Stimulated activated naive CD4-positive, alpha-beta T cell (primary cell): Measurements from ENCODE around the gene TFDP1.
A peak's percentile ranks its signal among the peaks of the same experiment; 100 is the strongest.

ENCODE experiments used
- DNase-seq, 6 experiments: peaks; one replicate each; lab custom pipeline; 2025; lab: John Stamatoyannopoulos, UW

TFDP1 gene

GRCh38 chr13:113584205-113584869 lies at the start of gene TFDP1:
Gene TFDP1, plus strand, starts transcription at chr13:113584753. Its CDS starts 1,085 bp downstream, at chr13:113585838.
- DNase-seq = peak; percentile 27 to 70 (median 40)

DNA sequence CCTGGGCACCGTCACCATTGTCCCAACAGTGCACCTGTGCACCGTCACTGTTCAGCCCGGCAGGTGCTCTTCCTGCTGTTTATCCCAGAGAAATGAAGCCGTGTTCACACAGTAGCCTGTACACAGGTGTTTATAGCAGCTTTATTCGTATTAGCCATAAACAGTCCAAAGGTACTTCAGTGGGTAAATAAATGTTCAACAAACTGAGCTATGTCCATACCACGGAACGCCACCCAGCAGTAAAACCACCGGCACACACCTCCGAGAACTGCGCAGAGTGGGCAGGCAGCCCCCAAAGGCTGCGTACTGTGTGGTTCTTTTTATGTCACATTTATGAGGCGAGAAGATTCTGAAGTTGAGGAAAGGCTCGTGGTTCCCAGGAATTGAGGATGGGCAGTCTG lies 49.2 kb upstream of the TFDP1 start:
- DNase-seq = no peak

DNA sequence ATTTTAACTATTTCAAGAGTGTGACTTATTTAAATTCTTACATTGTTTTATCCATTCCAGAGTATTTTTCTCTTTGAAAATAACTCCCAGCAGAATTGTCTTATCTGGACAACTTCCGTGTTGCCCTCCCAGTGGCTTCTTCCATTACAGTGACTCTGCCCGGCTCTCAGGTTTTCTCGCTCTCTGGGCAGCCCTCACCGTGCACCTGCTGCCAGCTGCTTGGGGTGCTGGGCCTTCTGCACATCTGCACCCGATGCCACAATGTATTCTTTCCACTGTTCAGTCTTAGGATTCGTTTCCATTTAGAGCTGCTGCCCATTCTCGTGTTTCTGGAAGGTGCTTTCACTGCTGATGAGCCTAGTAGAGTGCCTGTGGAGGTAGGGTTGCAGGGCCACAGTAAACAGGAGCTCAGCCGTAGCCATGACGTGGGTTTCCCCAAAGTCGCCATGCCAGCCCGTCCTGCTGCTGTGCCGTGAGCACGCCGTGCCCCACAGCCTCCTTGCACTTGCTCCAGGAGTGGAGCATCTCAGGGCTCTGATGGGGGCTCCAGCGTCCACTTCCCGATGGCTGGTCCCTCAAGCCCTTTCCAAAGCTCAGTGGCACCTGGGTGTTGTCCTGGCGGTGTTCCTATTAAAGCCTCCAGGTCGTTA lies 48.0 kb upstream of the TFDP1 start:
- no peak for DNase-seq

GRCh38 chr13:113537205-113537604 lies 47.3 kb upstream of the TFDP1 start:
- no peak for DNase-seq

GRCh38 chr13:113537909-113538688 lies 46.5 kb upstream of the TFDP1 start:
- no peak for DNase-seq

- DNase-seq = no peak
Observed at GRCh38 chr13:113538689-113539058, 45.9 kb upstream of the TFDP1 start.

- DNase-seq = no peak
Observed at GRCh38 chr13:113539176-113539575, 45.4 kb upstream of the TFDP1 start.

DNA sequence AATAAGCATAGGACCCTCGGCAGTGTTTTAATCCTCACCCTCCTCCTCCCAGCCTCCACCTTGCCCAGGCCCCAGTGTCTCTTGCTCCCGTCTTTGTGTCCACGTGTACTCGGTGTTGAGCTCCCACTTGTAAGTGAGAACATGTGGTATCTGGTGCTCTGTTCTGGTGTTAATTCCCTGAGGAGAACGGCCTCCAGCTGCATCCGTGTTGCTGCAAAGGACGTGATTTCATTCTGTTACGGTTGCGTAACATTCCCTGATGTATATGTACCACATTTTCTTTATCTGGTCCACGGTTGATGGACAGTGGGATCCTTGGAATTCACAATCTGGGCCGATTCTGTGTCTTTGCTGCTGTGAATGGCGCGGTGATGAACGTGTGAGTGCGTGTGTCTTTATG lies 44.7 kb upstream of the TFDP1 start:
- no peak for DNase-seq

GRCh38 chr13:113540523-113540922 lies 44.0 kb upstream of the TFDP1 start:
- DNase-seq = no peak

DNA sequence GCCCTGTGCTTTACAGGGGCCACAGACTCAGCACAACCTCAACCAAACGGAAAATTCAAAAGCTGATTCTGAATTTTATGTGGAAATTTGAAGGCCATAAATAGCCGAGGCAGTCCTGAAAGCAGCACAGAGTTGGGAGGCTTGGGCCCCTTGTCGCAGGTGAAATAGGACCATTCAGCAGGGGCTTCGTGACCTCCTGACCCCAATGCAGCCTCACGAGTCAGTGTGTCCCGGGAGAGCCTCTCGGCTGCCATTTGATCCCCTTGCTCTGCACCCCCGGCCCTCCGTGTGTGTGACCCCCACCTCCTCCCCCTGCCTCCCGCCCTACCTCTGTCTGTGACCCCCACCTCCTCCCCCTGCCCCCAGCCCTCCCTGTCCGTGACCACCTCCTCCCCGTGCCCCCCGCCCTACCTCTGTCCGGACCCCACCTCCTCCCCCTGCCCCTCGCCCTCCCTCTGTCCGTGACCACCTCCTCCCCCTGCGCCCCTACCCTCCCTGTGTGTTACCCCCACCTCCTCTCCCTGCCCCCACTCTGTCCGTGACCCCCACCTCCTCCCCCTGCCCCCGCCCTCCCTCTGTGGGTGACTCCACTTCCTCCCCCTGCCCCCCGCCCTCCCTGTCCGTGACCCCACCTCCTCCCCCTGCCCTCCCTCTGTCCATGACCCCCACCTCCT lies 41.7 kb upstream of the TFDP1 start:
- no peak for DNase-seq

GRCh38 chr13:113544071-113544891 lies 40.3 kb upstream of the TFDP1 start:
- DNase-seq = no peak

DNA sequence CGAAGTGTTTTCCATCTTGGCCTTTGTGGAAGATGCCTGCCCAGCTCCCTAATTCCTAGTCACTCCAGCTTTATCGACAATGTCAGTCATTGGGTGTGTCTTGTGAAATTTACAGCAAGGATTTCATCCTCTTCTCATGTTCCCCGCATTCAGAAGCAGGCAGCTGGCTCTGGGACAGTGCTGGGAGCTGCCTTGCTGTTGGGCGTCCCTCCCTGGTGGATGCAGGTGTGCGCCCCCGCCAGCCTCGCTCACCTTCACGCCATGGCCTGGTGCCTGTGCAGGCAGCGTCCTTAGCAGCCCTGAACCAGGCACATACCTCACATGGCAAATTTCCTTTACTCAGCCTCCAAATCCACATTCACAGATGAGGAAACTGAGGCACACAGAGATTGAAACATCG lies 39.7 kb upstream of the TFDP1 start:
- no peak for DNase-seq

- DNase-seq = no peak
Observed at GRCh38 chr13:113545455-113545930, 39.1 kb upstream of the TFDP1 start.

DNA sequence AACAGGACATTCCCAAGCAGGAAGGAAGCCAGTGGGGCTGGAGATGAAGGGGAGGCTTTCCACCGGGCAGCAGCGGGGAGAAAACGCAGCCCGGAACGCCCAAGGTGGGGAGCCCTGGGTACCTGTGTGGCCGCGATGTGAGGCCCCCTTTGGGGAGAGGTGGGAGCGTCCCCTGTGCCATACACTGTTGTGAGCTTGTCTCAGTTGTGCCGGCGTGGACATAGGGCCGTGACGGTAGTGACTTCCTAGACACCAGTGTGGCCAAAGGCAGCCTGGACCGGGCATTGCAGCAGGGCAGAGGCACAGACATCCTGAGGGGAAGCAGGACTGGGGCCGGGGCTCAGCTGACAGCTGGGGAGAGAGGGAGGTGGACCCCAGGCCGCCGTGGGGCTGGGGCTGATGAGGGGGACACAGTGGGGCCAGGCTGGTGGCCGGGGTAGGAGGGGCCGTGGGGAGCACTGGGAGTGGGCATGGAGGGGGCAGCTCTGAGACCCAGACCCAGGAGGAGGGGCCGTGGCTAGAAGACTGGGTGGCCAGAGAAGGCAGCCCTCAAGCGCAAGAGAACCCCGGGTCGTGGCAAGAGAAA lies 38.5 kb upstream of the TFDP1 start:
- DNase-seq = no peak

DNA sequence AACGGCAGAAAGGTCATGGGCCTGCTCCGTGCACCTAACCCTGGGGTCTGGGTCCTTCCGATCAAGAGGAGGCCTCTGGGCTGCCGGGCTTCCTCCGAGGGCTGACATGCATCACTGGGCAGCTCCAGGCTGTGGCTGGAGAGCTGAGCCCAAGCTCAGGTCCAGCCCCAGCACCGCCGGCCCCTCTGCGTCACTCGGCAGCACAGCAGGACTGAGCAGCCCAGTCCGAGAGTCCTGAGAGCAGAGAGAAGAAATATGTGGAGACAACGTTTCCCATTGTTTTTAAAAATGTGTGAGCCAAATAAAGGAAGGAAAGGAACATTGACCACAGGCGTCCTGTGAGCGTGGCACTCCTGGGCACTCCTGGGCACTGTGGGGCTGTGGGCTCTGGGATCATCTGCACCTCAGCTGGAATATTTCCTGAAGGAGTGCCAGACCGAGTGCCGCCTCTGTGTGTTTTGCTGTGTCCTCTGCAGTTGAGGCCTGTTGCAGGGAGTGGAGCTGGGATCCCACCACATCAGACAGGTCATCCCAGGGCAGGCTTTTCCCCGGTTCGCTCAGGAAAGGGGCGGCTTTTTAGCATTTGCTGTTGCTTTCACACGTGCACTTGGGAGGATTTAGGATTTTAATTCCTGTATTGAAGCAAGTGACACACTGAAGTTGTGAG lies 37.8 kb upstream of the TFDP1 start:
- DNase-seq = no peak

- no peak for DNase-seq
Observed at GRCh38 chr13:113547238-113547971, 37.1 kb upstream of the TFDP1 start.

DNA sequence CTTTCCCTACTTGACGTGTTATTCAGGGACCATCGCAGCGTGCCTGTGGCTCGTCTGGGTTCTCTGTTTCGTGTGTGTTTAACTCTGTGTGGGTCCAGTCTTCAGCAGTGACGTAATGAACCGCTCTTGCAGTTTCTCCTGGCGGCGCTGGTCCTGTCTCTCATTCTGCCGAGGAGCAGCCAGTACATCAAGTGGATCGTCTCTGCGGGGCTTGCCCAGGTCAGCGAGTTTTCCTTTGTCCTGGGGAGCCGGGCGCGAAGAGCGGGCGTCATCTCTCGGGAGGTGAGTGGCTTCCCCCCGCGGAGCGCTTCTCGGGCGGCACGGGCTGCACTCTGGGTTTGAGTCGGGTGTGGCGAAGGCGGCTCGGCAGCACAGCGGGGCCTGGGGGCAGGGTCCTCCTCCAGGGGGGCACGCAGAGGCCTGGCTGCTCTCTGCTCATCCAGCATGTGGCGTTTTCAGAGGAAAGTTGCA lies 36.3 kb upstream of the TFDP1 start:
- DNase-seq = no peak

- no peak for DNase-seq
Observed at GRCh38 chr13:113548778-113549621, 35.6 kb upstream of the TFDP1 start.

DNA sequence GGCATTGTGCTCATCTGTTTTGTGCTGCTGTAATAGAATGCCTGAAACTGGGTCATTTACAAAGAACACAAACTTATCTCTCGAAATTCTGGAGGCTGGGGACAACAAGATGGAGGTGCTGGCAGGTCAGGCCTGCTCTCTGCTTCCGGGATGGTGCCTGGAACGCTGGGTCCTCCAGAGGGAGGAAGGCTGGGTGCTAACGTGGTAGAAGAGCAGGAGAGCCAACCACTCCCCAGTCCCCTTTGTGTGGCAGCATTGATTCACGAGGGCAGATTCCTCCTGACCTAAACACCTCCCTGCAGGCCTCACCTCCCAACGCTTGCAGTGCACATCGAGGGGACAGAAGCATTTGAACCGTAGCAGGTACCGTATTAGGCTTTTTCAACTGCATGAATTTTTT lies 34.1 kb upstream of the TFDP1 start:
- DNase-seq = no peak
